Measurements from ENCODE around the gene SPATA31A3. TPM values are rescaled to one million over a fixed set of nuclear protein-coding genes. Genes with fewer than 3 reads are reported as not detected.
"Not testable (repeated sequence)": the region's sequence is repeated elsewhere in the genome, so short reads cannot be mapped to it uniquely, and the experiment has no call there.

Gene SPATA31A3
- not detected for total RNA-seq
- not detected for polyA plus RNA-seq

DNA sequence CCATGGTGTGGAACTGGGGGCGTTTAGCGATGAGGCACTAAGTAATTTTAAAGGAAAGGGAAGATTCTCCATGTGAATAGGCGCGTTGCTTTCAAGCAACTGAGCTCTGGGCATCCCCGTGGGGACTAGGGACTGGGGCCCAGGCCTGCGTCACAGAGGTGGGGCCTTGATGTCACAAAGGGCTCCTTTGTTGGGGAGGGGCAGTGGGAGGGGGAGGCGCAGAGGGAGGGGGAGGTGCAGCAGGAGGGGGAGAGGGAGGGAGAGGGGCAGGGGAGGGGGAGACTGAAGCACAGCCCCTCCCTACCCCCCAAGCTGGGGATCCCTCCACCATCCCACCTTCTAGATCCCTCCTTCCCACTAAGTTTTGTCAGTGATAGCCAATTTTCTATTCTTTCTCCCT, at the start of gene SPATA31A3:
SPATA31A3 (minus strand) TSS at position 101 of the 400 bp plus-strand sequence; CDS start at position 72, 29 bp downstream.
- not testable (repeated sequence) for H3K36me3 ChIP-seq (ENCODE audit: control insufficient read depth in 4 of 4, insufficient read depth in 3 of 4, low read depth in 1 of 4, low read length in 3 of 4); H3K9me3 ChIP-seq (ENCODE audit: control insufficient read depth in 4 of 4, low read length in 3 of 4); H3K4me3 ChIP-seq (ENCODE audit: low read depth in 1 of 3, low read length in 3 of 3); H3K27me3 ChIP-seq (ENCODE audit: control insufficient read depth in 4 of 4, insufficient read depth in 4 of 4, low read length in 3 of 4); H3K4me1 ChIP-seq (ENCODE audit: control insufficient read depth in 4 of 4, insufficient read depth in 4 of 4, low read length in 3 of 4); H3K27ac ChIP-seq (ENCODE audit: low read depth in 1 of 2, low read length in 2 of 2); H3K9ac ChIP-seq (ENCODE audit: low read depth in 1 of 2, low read length in 2 of 2); DNase-seq (ENCODE audit: low spot score)
- WGBS: no CpG with 5 or more reads among the region's 7 CpGs

GRCh38 chr9:66952576-66952975, 39.8 kb downstream of the SPATA31A3 start:
- H3K4me1 ChIP-seq (ENCODE audit: control insufficient read depth in 4 of 4, insufficient read depth in 4 of 4, low read length in 3 of 4); H3K9ac ChIP-seq (ENCODE audit: low read depth in 1 of 2, low read length in 2 of 2); DNase-seq (ENCODE audit: low spot score); H3K4me3 ChIP-seq (ENCODE audit: low read depth in 1 of 3, low read length in 3 of 3); H3K9me3 ChIP-seq (ENCODE audit: control insufficient read depth in 4 of 4, low read length in 3 of 4); H3K27ac ChIP-seq (ENCODE audit: low read depth in 1 of 2, low read length in 2 of 2); H3K36me3 ChIP-seq (ENCODE audit: control insufficient read depth in 4 of 4, insufficient read depth in 3 of 4, low read depth in 1 of 4, low read length in 3 of 4); H3K27me3 ChIP-seq (ENCODE audit: control insufficient read depth in 4 of 4, insufficient read depth in 4 of 4, low read length in 3 of 4): not testable (repeated sequence)
- 93% methylated on average over 11 of the region's 11 CpGs for WGBS

DNA sequence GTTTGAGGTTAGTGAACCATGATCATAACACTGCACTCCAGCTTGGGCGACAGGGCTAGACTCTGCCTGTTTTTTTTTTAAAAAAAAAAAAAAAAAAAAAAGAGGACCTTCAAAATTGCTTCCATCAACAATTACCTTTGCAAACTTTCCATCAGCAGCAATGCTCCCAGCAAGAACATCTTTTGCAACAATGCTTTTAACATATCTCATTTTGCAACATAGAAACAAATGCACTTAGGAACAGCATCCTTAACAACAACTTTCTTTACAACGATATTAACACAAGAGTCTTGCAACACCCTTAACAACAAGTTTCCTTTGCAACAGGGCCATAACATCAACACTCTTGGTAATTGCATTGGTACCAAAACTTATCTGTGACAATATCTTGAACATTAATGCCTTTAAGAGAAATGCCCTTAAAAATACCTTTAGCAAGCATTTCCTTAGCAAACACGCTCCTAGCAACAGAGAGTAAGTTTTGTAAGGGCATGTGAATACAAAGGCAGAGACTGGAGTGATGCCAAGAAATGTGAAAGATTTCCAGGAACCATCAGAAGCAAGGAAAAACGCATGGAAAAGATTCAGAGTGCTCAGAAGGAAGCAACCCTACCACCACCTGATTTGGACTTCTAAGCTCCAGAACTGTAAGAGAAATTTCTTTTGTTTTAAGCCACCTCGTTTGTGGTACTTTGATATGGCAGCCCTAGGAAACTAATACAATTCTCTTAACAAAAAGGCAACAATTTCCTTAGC, 49.8 kb downstream of the SPATA31A3 start:
- H3K9ac ChIP-seq (ENCODE audit: low read depth in 1 of 2, low read length in 2 of 2); DNase-seq (ENCODE audit: low spot score); H3K4me1 ChIP-seq (ENCODE audit: control insufficient read depth in 4 of 4, insufficient read depth in 4 of 4, low read length in 3 of 4); H3K27ac ChIP-seq (ENCODE audit: low read depth in 1 of 2, low read length in 2 of 2); H3K27me3 ChIP-seq (ENCODE audit: control insufficient read depth in 4 of 4, insufficient read depth in 4 of 4, low read length in 3 of 4); H3K36me3 ChIP-seq (ENCODE audit: control insufficient read depth in 4 of 4, insufficient read depth in 3 of 4, low read depth in 1 of 4, low read length in 3 of 4); H3K4me3 ChIP-seq (ENCODE audit: low read depth in 1 of 3, low read length in 3 of 3); H3K9me3 ChIP-seq (ENCODE audit: control insufficient read depth in 4 of 4, low read length in 3 of 4): not testable (repeated sequence)
- 61% methylated on average over 5 of the region's 5 CpGs for WGBS

- not testable (repeated sequence) for H3K27ac ChIP-seq (ENCODE audit: low read depth in 1 of 2, low read length in 2 of 2); H3K9me3 ChIP-seq (ENCODE audit: control insufficient read depth in 4 of 4, low read length in 3 of 4); H3K4me1 ChIP-seq (ENCODE audit: control insufficient read depth in 4 of 4, insufficient read depth in 4 of 4, low read length in 3 of 4); H3K36me3 ChIP-seq (ENCODE audit: control insufficient read depth in 4 of 4, insufficient read depth in 3 of 4, low read depth in 1 of 4, low read length in 3 of 4); H3K27me3 ChIP-seq (ENCODE audit: control insufficient read depth in 4 of 4, insufficient read depth in 4 of 4, low read length in 3 of 4); H3K4me3 ChIP-seq (ENCODE audit: low read depth in 1 of 3, low read length in 3 of 3); H3K9ac ChIP-seq (ENCODE audit: low read depth in 1 of 2, low read length in 2 of 2); DNase-seq (ENCODE audit: low spot score)
- WGBS: 74% methylated on average over 1 of the region's 2 CpGs
Observed at GRCh38 chr9:66939878-66940830, 52.2 kb downstream of the SPATA31A3 start.

DNA sequence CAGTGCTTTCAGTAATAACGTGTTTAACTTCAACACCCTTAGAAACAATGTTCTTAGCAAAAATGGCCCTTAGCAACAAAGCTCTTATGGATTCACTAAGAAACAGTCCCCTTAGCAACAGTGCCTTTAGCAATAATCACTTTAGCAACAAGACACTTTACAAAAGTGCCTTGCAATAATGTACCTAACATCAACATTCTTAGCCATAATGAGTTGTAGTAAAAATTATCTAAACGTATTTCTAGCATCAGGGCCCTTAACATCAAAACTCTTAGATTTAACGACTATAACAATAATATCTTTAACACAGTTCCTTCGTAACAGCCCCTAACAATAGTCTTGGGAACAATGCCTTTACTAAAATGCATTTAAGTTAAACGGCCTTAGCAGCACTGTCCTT, 54.0 kb downstream of the SPATA31A3 start:
- H3K4me3 ChIP-seq (ENCODE audit: low read depth in 1 of 3, low read length in 3 of 3); H3K4me1 ChIP-seq (ENCODE audit: control insufficient read depth in 4 of 4, insufficient read depth in 4 of 4, low read length in 3 of 4); DNase-seq (ENCODE audit: low spot score); H3K27me3 ChIP-seq (ENCODE audit: control insufficient read depth in 4 of 4, insufficient read depth in 4 of 4, low read length in 3 of 4); H3K9ac ChIP-seq (ENCODE audit: low read depth in 1 of 2, low read length in 2 of 2); H3K9me3 ChIP-seq (ENCODE audit: control insufficient read depth in 4 of 4, low read length in 3 of 4); H3K27ac ChIP-seq (ENCODE audit: low read depth in 1 of 2, low read length in 2 of 2); H3K36me3 ChIP-seq (ENCODE audit: control insufficient read depth in 4 of 4, insufficient read depth in 3 of 4, low read depth in 1 of 4, low read length in 3 of 4): not testable (repeated sequence)
- WGBS: 77% methylated on average over 4 of the region's 5 CpGs

DNA sequence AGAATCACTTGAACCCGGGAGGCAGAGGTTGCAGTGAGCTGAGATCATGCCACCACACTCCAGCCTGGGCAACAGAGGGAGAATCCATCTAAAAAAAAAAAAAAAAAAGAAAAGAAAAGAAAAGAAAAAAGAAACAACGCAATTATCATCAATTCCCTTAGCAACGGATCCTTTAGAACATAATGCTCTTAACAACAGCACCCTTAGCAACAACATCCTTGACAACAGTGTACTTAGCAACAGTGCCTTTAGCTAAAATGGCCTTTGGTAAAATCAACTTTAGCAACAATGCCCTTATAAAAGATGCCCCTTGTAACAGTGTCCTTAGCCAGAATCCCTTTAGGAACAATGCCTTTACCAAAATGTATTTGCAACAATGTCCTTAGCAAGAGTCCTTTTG, 54.7 kb downstream of the SPATA31A3 start:
- H3K27ac ChIP-seq (ENCODE audit: low read depth in 1 of 2, low read length in 2 of 2); H3K9me3 ChIP-seq (ENCODE audit: control insufficient read depth in 4 of 4, low read length in 3 of 4); H3K36me3 ChIP-seq (ENCODE audit: control insufficient read depth in 4 of 4, insufficient read depth in 3 of 4, low read depth in 1 of 4, low read length in 3 of 4); H3K4me1 ChIP-seq (ENCODE audit: control insufficient read depth in 4 of 4, insufficient read depth in 4 of 4, low read length in 3 of 4); H3K9ac ChIP-seq (ENCODE audit: low read depth in 1 of 2, low read length in 2 of 2); H3K27me3 ChIP-seq (ENCODE audit: control insufficient read depth in 4 of 4, insufficient read depth in 4 of 4, low read length in 3 of 4); H3K4me3 ChIP-seq (ENCODE audit: low read depth in 1 of 3, low read length in 3 of 3); DNase-seq (ENCODE audit: low spot score): not testable (repeated sequence)
- 67% methylated on average over 1 of the region's 3 CpGs for WGBS

Small RNAs within 50 kb of the gene (small RNA-seq; reads per million reads assigned to genes)
- gene AL353770.1 (not detected), gene AL353770.2 (not detected)

Other genes starting within 250 kb of the SPATA31A3 start
- 1 to 10 TPM; 1.0 to 2.9 TPM for gene ZNF658, start 91.8 kb downstream of the SPATA31A3 start, total RNA-seq
- gene ZNF658, start 91.8 kb downstream of the SPATA31A3 start, polyA plus RNA-seq: 1 to 10 TPM in 1 of 2 donors, under 1 TPM in 1; 0.81 to 1.2 TPM